Posterior cingulate gyrus (tissue), 11 donors: ENCODE results near the gene ZNF74.
"Not testable (repeated sequence)": the region's sequence is repeated elsewhere in the genome, so short reads cannot be mapped to it uniquely, and the experiment has no call there.

Experiments
- DNase-seq, 10 donors: peaks; one replicate each; pipeline versions ENCODE4 v3.0.0 to v3.0.0-alpha.2; 2020 to 2021; ENCODE audit warnings: mixed read lengths in 3 of 10
- intact Hi-C: fragments of 100-400 bp; cut with DNase I; formaldehyde crosslinking; loops from one replicate; pipeline ENCODE4 v1.15.1; 2023

Gene ZNF74

DNA sequence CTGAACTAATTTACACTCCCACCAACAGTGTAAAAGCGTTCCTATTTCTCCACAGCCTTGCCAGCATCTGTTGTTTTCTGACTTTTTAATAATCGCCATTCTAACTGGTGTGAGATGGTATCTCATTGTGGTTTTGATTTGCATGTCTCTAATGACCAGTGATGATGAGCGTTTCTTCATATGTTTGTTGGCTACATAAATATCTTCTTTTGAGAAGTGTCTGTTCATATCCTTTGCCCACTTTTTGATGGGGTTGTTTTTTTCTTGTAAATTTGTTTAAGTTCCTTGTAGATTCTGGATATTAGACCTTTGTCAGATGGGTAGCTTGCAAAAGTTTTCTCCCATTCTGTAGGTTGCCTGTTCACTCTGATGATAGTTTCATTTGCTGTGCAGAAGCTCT, 21.7 kb downstream of the ZNF74 start:
- DNase-seq, intact Hi-C loops: not testable (repeated sequence)

DNA sequence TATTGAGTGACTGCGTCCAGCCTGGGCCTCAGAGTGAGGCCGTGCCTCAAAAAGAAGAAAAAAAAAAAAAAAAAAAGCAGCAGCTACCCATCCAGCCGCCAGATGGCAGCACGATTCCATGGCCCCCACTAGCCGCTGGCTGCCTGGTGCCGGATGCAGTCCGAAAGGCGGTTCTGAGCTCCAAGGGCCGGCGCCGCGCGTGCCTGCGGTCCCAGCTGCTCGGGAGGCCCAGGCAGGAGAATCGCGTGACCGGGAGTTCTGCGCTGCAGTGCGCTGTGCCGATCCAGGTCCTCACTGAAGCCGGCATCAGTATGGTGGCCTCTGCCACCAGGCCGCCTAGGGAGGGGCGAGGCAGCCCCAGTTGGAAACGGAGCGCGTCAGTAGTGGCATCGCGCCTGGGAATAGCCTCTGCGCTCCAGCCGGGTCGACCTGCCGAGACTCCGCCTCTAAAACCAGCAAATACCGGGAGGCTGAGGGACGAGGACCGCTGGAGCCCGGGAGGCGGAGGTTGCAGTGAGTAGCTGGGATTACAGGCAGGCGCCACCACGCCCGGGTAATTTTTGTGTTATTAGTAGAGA, 24.3 kb downstream of the ZNF74 start:
- DNase-seq, result peak; percentile 65 to 97 (median 84)
- intact Hi-C loops, result loop anchor here (1.0 kb wide), 2 partner anchors 38 to 78 kb away; no protein-coding TSS in a partner anchor

- intact Hi-C loops, result no loop called here
- DNase-seq, result peak in 1 of 10 donors; percentile 11
Observed at GRCh38 chr22:20419664-20419951, 25.7 kb downstream of the ZNF74 start.

DNA sequence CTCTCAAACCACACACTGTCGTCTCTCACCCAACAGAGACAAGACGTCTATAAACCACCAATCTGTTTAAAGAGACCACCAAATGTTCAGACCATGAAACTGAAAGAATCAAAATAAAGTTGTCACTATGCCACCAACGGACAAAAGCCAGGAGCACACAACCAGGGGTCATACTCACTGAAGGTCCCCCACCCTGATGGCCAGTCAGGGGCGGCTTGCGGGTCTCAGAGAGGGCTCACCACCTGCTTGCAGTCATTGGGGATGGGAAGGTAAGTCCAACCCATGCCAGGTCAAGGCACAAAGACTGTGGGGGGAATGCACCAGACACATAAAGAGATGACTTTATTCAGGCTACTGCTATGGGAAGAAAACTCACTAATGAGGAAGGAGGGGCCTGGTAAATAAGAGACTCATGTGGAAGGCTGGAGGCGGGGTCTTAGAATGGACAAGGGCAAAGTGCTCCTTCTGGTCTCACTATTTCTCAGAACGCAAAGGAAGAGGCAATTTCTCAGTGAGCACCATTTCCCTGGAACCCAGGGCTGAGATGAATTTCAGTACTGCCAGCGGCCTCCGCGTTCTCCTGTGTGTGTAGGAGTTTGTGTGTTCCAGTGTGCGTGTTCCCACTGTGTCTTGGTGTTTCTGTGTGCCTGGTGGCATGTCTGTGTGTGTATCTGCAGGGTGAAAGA, 26.3 kb downstream of the ZNF74 start:
- peak in 1 of 10 donors; percentile 25 for DNase-seq
- intact Hi-C loops, result no loop called here

DNA sequence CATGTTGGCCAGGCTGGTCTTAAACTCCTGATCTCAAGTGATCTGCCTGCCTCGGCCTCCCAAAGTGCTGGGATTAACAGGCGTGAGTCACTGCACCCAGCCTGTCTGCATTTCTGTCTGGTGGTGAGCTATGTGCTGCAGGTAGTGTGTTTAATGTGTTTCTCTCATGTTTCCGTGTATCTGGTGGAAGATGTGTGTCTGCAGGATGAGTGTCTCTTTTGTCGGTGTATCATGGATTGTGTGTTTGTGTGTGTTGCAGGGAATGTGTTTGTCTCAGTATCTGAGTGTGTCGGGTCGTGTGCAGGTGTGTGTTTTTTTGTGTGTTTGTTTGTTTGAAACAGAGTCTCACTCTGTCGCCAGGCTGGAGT, 27.5 kb downstream of the ZNF74 start:
- intact Hi-C loops, result no loop called here
- DNase-seq, result peak in 1 of 10 donors; percentile 17

GRCh38 chr22:20422271-20423007, 28.5 kb downstream of the ZNF74 start:
- peak in 3 of 10 donors; percentile 79 to 87 (median 86) for DNase-seq
- intact Hi-C loops, result no loop called here

GRCh38 chr22:20423008-20423905, 29.3 kb downstream of the ZNF74 start:
- intact Hi-C loops, result no loop called here
- peak; percentile 81 to 98 (median 90) for DNase-seq

DNA sequence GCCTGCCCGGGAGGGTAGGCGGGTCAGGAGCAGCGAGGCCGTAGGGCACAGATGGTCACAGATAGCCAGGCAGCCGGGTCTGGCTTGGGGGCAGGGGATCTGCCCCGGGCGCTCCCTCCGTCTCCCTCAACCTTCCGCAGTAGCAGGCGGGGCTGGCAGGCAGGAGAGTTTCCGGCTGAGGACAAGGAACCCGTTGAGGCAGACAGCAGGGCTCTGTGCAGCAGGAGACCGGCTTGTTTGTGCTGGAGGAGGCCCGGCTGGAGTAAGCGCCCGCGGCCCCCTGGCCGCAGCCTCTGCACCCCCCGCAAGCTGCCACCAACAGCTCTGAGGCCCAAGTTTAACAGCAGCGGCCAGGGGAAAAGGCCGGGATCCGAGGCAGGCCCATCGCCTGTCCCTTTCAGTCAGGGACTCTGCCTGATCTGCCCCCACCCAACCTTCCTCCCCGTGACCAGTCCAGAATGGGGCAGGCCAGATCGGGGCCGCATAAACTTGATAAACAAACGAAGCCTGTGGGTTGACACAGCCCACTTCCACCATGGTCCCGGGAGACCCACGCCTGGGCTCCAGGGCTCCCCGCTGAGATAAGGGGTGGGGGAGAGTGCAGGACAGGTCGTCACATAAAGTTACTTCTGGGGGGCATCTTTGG, 30.1 kb downstream of the ZNF74 start:
- DNase-seq, result peak in 5 of 10 donors; percentile 54 to 93 (median 78)
- intact Hi-C loops, result no loop called here

GRCh38 chr22:20424568-20424931, 30.6 kb downstream of the ZNF74 start:
- intact Hi-C loops, result no loop called here
- no peak for DNase-seq

GRCh38 chr22:20424932-20425565, 31.1 kb downstream of the ZNF74 start:
- DNase-seq, result peak in 8 of 10 donors; percentile 63 to 97 (median 82)
- intact Hi-C loops, result no loop called here

- peak in 3 of 10 donors; percentile 72 to 82 (median 79) for DNase-seq
- intact Hi-C loops, result no loop called here
Observed at GRCh38 chr22:20425566-20426258, 31.8 kb downstream of the ZNF74 start.

DNA sequence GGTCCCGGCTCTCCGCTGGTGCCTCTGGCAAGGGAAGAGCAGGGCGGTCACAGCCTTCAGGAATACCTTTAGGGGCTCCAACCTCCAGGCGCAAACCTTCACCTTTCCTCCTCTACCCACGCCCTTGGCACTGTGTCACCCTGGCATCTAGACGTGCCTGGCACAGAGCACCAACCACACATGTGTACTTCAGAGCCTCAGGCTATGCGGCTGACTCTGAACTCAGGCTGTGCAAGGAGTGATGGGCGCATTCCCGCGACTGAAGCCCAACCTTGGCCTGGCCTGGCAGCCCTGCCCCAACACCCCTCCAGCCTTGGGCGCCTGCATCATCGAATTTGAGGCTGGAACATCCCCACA, 32.3 kb downstream of the ZNF74 start:
- intact Hi-C loops, result no loop called here
- DNase-seq, result peak in 3 of 10 donors; percentile 61 to 78 (median 69)

DNA sequence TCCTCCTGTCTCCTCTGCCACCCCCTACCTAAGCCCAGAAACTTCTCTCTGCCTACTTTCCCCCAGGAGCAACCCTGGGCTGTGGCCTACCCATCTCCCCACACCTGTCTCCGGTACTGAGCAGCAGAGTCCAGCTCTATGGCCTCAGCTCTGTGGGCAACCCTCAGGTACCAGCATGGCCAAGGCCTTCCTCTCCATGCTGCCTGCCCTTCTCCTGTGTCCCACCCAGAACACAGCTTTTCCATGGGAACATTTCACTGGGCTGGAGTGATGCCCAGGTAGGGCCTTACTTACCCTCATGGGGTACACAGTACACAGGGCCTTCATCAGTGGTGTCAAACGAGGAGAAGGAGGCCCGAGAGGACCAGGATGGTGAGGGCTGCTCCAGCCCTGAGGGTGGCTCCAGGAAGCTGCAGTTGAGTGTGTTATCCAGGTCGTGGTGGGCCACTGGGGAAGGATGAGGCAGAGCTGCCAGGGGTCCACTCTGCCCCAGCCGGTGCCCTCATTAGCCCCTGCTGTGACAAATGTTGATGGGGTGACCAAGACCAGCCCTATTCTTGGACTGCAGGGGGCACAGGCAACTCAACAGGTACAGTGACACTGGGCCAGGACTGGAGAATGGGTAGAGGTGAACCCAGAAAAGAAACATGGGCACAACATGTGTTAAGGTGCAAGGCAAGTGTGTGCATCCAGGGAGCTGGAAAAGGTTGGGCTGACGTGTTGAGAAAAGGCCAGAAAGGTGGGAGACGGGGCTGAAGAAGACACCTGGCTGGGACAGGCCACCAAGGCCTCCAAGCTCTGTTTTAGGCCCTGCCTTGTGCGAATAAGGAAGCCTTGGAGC, 33.4 kb downstream of the ZNF74 start:
- peak in 2 of 10 donors; percentile 40 to 72 for DNase-seq
- intact Hi-C loops, result no loop called here

- peak in 2 of 10 donors; percentile 31 to 63 for DNase-seq
- intact Hi-C loops, result no loop called here
Observed at GRCh38 chr22:20427945-20428417, 34.0 kb downstream of the ZNF74 start.

GRCh38 chr22:20428496-20429253, 34.7 kb downstream of the ZNF74 start:
- peak in 2 of 10 donors; percentile 62 to 71 for DNase-seq
- intact Hi-C loops, result no loop called here

GRCh38 chr22:20429254-20430100, 35.5 kb downstream of the ZNF74 start:
- intact Hi-C loops, result no loop called here
- DNase-seq, result peak in 5 of 10 donors; percentile 37 to 92 (median 55)
